Astrocyte of the cerebellum (primary cell): ENCODE data around the gene CCL3.
"Not testable (repeated sequence)": the region's sequence is repeated elsewhere in the genome, so short reads cannot be mapped to it uniquely, and the experiment has no call there.

Experiments used
- DNase-seq: peaks from one replicate; pipeline ENCODE4 v3.0.0-alpha.2; 2011; ENCODE audit warnings: low read depth
- H3K4me3 ChIP-seq: 2 replicates; pipeline ENCODE4 v1.5.1; 2011; ENCODE audit warnings: mild to moderate bottlenecking, low read depth, low read length, moderate library complexity
- in situ Hi-C: cut with HindIII; loops from 2 replicates; pipeline ENCODE4 v1.10.0; 2017; ENCODE audit warnings: low sequenced_read_pairs
- TF ChIP-seq, protein P1 (sequence below): IDR thresholded peaks from 2 replicates; pipeline ENCODE4 v1.5.1; 2012; ENCODE audit warnings: low read length, low read depth, moderate library complexity, mild to moderate bottlenecking; ENCODE audit errors: missing control alignments

CCL3 gene

DNA sequence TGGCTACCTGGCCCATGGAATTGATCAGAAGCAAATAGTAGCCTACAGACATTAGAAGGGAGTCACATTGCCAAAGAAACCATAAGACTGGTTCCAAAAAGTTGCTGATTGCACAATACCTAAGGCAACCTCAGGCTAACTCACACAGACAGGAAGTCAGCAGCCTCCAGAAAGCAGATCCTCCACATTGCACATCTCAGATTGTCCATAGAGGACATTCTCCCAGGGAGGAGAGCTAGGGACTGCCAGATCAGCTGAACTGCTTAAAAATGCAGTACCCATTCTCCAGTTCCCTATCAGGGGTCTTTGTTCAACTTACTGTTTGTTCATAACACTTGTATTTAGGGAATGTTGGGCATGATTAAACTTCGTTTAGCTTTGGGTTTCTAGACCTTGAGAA, 4.2 kb downstream of the CCL3 start:
- TF ChIP-seq, protein P1, sequence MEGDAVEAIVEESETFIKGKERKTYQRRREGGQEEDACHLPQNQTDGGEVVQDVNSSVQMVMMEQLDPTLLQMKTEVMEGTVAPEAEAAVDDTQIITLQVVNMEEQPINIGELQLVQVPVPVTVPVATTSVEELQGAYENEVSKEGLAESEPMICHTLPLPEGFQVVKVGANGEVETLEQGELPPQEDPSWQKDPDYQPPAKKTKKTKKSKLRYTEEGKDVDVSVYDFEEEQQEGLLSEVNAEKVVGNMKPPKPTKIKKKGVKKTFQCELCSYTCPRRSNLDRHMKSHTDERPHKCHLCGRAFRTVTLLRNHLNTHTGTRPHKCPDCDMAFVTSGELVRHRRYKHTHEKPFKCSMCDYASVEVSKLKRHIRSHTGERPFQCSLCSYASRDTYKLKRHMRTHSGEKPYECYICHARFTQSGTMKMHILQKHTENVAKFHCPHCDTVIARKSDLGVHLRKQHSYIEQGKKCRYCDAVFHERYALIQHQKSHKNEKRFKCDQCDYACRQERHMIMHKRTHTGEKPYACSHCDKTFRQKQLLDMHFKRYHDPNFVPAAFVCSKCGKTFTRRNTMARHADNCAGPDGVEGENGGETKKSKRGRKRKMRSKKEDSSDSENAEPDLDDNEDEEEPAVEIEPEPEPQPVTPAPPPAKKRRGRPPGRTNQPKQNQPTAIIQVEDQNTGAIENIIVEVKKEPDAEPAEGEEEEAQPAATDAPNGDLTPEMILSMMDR: no peak

GRCh38 chr17:36083691-36084090, 6.3 kb downstream of the CCL3 start:
- not testable (repeated sequence) for DNase-seq, H3K4me3 ChIP-seq
- in situ Hi-C loops: loop anchor here (25.0 kb wide), 1 partner anchor 404 kb away; the partner anchor contains the start of gene ZNHIT3

More for the DNA sequence above, 4.2 kb downstream of the CCL3 start:
- DNase-seq: no peak
- no peak overlapping the region for H3K4me3 ChIP-seq
- in situ Hi-C loops: loop anchor here (25.0 kb wide), 1 partner anchor 402 kb away; the partner anchor contains the start of gene ZNHIT3

GRCh38 chr17:36082482-36083120, 7.3 kb downstream of the CCL3 start:
- not testable (repeated sequence) for H3K4me3 ChIP-seq
- in situ Hi-C loops: loop anchor here (25.0 kb wide), 1 partner anchor 405 kb away; the partner anchor contains the start of gene ZNHIT3

DNA sequence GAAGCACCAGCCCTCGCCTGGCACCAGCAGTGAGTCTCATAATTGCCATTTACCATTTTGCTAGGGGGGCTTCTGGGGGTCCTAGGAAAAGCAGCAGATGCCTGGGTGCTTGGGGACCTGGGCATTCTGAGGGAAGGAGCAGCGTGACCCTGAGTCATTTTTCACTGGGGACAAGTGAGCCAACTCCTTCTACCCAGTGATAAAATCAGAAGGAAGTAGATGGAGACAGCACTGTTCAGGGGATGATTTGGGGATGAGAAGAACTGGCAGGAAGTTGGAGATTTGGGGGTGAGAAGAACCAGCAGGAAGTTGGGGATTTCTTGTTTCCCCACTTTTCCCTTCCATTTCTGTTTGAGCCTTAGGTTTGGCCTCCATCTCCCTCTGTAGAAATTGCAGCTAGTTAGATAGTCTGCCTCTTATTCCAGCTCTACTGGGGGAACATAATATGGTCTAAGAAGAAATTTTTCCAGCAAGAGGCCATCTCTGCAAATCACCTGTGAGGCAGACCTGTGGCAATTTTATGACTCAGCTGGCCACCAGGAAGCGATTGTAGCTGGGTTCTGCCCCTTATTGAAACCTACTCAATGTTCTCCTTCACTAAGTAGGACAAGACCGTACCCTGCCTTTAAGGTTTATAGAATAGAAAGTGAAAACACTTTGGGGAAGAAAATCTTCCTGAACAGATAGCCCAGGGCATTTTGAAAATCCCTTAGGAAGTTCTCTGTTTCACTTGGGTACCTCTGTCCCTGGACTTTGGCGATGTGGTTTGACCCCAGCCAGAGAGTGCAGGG, 8.1 kb downstream of the CCL3 start:
- in situ Hi-C loops: loop anchor here (25.0 kb wide), 1 partner anchor 405 kb away; the partner anchor contains the start of gene ZNHIT3
- not testable (repeated sequence) for DNase-seq

More at GRCh38 chr17:36082482-36083120, 7.3 kb downstream of the CCL3 start:
- DNase-seq: not testable (repeated sequence)

DNA sequence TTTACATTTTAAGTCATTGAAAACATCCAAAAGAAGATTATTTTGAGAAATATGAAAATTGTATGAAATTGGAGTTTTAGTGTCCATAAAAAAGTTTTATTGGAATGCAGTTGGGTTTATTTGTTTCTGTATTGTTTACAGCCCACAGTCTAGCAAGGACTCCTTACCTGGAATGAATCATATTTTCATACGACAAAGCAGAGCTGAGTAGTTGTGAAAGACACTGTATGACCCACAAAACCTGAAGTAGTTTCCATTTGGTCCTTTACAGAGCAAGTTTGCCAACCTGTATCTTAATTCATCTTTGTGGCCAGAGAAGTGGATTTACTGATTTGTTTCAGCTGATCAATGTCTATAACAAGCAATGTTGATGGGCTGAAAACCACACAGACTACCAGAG, 15.6 kb downstream of the CCL3 start:
- in situ Hi-C loops: no loop called here
- no peak for DNase-seq
- H3K4me3 ChIP-seq: no peak overlapping the region
- TF ChIP-seq, protein P1: no peak

More for the DNA sequence above, 8.1 kb downstream of the CCL3 start:
- H3K4me3 ChIP-seq: not testable (repeated sequence)

DNA sequence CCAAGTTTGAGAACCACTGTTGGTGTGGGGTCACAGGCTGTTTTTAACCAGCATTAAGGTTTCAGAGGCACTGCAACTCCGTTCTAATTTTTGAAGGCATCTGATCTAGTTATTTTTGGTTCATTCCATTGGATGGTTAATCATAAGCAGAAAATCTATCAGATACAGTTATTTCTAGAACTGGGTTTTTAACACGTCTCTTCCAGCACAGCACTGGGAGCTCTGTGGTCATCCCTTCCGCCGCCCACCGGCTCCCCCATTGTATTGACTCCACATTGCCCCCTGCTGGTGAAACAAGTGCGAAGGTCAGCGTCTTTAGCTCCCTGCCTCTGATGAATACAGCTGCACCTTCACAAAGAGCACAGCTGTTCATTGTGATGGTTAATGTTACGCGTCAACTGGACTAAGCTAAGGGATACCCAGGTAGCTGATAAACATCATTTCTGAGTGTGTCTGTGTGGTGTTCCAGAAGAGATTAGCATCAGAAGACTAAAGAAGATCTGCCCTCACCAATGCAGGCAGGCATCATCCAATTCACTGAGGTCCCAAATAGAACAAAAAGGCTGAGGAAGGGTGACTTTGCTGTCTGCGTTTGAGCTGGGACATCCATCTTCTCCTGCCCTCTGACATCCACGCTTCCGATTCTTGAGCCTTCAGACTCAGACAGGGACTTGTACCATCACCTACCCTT, 17.4 kb downstream of the CCL3 start:
- TF ChIP-seq, protein P1: peak; percentile 43
- no peak for DNase-seq
- in situ Hi-C loops: no loop called here
- H3K4me3 ChIP-seq: no peak overlapping the region

GRCh38 chr17:36071751-36072150, 18.2 kb downstream of the CCL3 start:
- in situ Hi-C loops: no loop called here

More at GRCh38 chr17:36071751-36072150, 18.2 kb downstream of the CCL3 start:
- TF ChIP-seq, protein P1: no peak
- no peak overlapping the region for H3K4me3 ChIP-seq
- DNase-seq: no peak
